Erythroblast (primary cell): Measurements from ENCODE around the gene SELL.
"Not testable (repeated sequence)": the region's sequence is repeated elsewhere in the genome, so short reads cannot be mapped to it uniquely, and the experiment has no call there.

Source experiments
- DNase-seq, 2 experiments: peaks; one replicate each; lab custom pipeline; 2025; lab: John Stamatoyannopoulos, UW
- GATA1 ChIP-seq: IDR thresholded peaks from 2 replicates; pipeline ENCODE4 v1.6.1; 2011; ENCODE audit warnings: low read depth, mild to moderate bottlenecking, control low read depth, low read length, moderate library complexity
- POLR2A ChIP-seq: IDR thresholded peaks from 2 replicates; pipeline ENCODE4 v1.6.1; 2011; ENCODE audit warnings: mild to moderate bottlenecking, low read length

Gene SELL

GRCh38 chr1:169725930-169726329 lies 14.5 kb upstream of the SELL start:
- TF ChIP-seq GATA1 (no peak), POLR2A (no peak)
- no peak for DNase-seq

GRCh38 chr1:169724168-169724567 lies 12.7 kb upstream of the SELL start:
- TF ChIP-seq GATA1 = no peak
- no peak for TF ChIP-seq POLR2A
- no peak for DNase-seq

- TF ChIP-seq POLR2A (no peak), GATA1 (no peak)
- DNase-seq = no peak
Observed at GRCh38 chr1:169723763-169724162, 12.3 kb upstream of the SELL start.

GRCh38 chr1:169722779-169723178 lies 11.4 kb upstream of the SELL start:
- no peak for DNase-seq
- TF ChIP-seq POLR2A = no peak
- no peak for TF ChIP-seq GATA1

GRCh38 chr1:169715100-169715499 lies 3.7 kb upstream of the SELL start:
- DNase-seq = not testable (repeated sequence)

- not testable (repeated sequence) for DNase-seq
Observed at GRCh38 chr1:169713090-169713489, 1.7 kb upstream of the SELL start.

- TF ChIP-seq POLR2A (no peak), GATA1 (no peak)
- no peak for DNase-seq
Observed at GRCh38 chr1:169712309-169712631, 850 bp upstream of the SELL start.

GRCh38 chr1:169708647-169709046 lies 2.8 kb downstream of the SELL start:
- DNase-seq = no peak
- TF ChIP-seq GATA1 (no peak), POLR2A (no peak)

- TF ChIP-seq POLR2A = no peak
- TF ChIP-seq GATA1 = no peak
- DNase-seq = no peak
Observed at GRCh38 chr1:169707912-169708604, 3.4 kb downstream of the SELL start.

GRCh38 chr1:169704797-169705196 lies 6.6 kb downstream of the SELL start:
- no peak for TF ChIP-seq GATA1
- TF ChIP-seq POLR2A = no peak
- no peak for DNase-seq

GRCh38 chr1:169701261-169702005 lies 10.0 kb downstream of the SELL start:
- no peak for DNase-seq
- TF ChIP-seq GATA1 (no peak), POLR2A (no peak)

- DNase-seq = no peak
- TF ChIP-seq POLR2A (no peak), GATA1 (no peak)
Observed at GRCh38 chr1:169699707-169700106, 11.7 kb downstream of the SELL start.

GRCh38 chr1:169698976-169699375 lies 12.4 kb downstream of the SELL start:
- TF ChIP-seq GATA1 (no peak), POLR2A (no peak)
- no peak for DNase-seq

GRCh38 chr1:169697755-169698154 lies 13.7 kb downstream of the SELL start:
- DNase-seq = no peak
- no peak for TF ChIP-seq GATA1
